HPDE6-E6E7 (cell line): ENCODE results near the gene CLN3.
"Not testable (repeated sequence)": the region's sequence is repeated elsewhere in the genome, so short reads cannot be mapped to it uniquely, and the experiment has no call there.

Experiments used
- DNase-seq: peaks from one replicate; pipeline ENCODE4 v3.0.0; 2011; ENCODE audit warnings: missing footprints; ENCODE audit errors: extremely low spot score

The CLN3 gene

GRCh38 chr16:28513484-28514181 lies 21.8 kb upstream of the CLN3 start:
- DNase-seq: no peak

DNA sequence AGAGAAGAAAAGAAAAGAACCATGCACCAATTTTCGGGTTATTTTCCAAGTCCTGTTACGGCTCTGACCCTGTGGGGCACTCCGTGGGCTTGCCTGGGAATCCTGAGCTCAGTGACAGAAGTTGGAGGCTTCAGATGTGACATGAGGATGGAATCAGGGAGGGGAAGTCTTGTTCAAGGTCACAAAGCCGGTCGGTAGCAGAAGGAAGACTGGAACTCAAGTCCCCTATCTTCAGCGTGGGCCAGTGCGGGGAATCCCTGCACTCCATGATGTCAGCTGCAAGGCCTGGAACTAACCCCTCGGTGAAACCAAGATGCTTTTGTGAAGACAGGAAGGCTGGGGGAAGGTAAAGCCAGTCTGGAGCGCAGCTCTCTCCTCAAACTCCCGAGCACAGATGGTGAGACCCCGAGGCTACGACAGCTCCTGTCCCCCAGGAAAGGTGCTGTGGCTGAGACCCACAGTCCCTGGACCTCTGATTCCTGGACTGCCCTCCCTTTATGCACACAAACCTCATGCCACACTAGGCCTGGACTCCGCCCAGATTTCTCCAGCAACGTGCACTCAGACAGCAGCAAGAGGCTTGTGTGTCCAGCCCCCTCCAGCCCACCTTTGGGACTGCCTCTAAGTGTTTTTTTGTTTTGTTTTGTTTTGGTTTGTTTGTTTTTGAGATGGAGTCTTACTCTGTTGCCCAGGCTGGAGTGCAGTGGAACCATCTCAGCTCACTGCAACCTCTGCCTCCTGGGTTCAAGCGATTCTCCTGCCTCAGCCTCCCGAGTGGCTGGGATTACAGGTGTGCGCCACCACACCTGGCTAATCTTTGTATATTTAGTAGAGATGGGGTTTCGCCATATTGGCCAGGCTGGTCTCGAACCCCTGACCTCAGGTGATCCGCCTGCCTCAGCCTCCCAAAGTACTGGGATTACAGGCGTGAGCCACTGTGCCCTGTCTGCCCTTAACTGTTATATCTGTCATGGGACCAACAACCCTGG lies 20.2 kb upstream of the CLN3 start:
- DNase-seq: no peak

DNA sequence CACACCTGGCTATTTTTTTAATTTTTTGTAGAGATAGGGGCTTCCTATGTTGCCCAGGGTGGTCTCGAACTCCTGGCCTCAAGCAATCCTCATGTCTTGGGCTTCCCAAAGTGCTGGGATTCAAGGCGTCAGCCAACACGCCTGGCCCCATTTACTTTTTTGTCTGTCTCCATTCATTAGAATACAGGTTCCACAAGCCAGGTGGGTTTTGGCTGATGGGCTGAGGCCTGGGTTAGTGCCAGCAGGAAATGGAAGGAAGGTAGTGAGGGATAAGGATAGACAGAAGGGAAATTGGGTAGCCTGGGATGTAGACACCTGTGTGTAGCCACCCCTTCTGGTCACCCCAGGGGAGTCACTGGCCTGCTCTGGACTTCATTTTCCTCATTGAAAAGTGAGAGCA lies 19.2 kb upstream of the CLN3 start:
- no peak for DNase-seq

DNA sequence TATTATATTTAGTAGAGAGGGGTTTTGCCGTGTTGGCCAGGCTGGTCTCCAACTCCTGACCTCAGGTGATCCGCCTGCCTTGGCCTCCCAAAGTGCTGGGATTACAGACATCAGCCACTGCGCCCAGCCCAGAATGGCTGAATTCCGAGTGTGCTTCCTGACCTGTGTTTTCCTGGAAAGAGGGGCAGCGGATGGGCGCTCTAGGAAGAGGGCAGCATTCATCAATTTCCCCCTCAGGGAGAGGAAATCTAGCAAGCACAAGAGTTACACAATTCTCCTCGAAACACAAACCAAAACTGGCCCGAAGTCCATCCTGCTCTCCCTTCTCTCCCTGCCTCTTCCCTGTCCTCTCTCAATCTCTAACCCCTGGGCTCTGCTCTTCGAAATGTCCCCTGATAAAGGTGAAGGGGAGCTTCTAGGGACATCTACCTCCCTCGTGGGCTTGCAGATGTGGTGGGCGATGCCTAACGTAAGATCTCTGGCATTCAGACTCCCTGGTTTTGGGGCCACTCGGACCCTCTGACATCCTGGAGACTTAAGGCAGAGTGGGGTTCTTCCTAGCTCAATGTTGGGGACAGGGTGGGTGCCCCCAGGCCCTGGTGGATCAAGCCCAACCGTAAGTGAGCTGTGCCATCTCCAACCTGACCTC lies 13.7 kb upstream of the CLN3 start:
- no peak for DNase-seq

- no peak for DNase-seq
These were observed 13.0 kb upstream of the CLN3 start for GRCh38 chr16:28504707-28505404.

DNA sequence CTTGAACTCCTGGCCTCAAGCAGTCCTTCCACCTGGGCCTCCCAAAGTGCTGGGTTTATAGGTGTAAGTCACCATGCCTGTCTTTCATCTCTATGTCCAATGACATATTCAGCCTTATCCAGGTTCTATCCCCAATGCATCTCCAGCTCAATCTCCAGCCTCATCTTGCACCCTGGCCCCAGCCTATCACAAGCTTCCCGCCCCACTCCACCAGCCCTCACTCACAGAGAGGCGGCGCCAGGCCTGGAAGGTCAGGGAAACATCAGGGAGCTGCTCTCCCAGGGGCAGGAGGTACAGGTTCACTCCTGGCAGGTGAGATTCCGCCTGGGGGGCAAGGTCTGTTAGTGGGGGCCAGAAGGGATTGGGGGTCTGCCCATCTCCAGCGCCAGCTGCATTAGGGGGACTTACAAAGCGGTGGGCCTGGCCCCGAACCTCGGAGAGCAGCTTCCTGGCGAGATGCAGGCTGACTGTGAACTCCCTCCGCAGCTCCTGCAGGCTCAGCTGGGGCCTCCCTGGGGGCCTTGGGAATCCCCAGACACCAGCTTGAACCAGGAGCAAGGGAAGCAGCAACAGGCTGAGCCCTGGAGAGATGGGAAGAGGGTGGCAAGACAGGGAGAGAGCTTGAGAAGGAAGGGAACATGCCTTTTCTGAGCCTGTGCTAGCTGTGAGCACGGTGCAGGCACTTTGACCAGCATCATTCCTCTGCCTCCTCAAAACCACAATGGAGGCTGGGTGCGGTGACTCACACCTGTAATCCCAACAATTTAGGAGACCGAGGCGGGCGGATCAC lies 11.8 kb upstream of the CLN3 start:
- DNase-seq: no peak

GRCh38 chr16:28502290-28502689 lies 10.4 kb upstream of the CLN3 start:
- DNase-seq: no peak

- no peak for DNase-seq
These were observed 9.7 kb upstream of the CLN3 start for GRCh38 chr16:28501258-28502232.

DNA sequence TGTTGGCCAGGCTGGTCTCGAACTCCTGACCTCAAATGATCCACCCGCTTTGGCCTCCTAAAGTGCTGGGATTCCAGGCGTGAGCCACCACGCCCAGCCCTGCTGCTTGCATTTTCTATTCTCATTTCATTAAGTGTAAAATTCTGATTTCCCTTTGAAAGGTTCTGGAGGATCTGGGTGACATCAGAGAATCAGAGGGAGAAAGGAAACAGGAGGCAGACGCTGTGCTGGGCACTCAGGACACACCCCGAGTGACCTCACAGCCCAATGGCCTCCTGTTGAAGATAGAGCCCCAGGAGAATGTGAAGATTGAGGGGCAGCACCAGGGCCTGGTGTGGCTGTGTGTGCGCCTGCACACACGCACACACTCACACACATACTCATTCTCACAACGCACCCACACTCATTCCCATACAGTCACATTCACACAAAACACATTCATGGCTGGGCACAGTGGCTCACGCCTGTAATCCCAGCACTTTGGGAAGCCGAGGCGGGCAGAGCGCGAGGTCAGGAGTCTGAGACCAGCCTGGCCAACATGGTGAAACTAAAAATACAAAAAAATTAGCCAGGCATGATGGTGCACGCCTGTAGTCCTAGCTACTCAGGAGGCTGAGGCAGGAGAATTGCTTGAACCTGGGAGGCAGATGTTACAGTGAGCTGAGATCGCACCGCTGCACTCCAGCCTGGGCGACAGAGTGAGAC lies 8.8 kb upstream of the CLN3 start:
- not testable (repeated sequence) for DNase-seq

GRCh38 chr16:28499854-28500253 lies 8.0 kb upstream of the CLN3 start:
- no peak for DNase-seq

DNA sequence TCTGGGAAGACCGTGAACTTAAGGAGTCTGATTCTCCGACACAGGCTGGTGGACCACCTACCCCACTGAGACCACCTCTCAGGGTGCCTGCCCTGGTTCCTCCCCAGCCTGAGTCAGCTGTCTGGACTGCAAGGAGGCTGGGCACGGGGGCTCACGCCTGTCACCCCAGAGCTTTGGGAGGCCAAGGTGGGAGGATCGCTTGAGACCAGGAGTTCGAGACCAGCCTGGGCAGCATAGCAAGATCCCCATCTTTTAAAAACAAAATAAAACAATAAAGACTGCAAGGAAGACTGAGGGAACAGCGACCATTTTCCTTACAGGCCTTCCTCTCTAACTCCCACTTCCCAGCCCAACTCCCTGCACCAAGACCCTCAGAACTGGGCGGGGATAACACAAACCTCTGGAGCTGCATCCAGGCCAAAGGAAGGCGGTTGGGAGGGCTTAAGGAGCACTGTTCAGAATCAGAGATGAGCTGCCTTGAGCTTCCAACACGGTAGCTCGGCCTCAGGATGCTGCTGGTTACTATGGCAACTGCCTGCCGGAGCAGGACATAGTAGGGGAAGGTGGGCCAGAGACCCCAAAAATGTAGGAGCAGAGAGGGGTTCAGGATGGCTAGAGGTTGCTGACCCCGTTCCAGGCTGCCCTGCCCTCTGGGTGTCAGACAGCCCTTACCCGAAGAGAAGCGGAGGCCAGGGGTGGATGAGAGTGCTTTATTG lies 7.0 kb upstream of the CLN3 start:
- no peak for DNase-seq

DNA sequence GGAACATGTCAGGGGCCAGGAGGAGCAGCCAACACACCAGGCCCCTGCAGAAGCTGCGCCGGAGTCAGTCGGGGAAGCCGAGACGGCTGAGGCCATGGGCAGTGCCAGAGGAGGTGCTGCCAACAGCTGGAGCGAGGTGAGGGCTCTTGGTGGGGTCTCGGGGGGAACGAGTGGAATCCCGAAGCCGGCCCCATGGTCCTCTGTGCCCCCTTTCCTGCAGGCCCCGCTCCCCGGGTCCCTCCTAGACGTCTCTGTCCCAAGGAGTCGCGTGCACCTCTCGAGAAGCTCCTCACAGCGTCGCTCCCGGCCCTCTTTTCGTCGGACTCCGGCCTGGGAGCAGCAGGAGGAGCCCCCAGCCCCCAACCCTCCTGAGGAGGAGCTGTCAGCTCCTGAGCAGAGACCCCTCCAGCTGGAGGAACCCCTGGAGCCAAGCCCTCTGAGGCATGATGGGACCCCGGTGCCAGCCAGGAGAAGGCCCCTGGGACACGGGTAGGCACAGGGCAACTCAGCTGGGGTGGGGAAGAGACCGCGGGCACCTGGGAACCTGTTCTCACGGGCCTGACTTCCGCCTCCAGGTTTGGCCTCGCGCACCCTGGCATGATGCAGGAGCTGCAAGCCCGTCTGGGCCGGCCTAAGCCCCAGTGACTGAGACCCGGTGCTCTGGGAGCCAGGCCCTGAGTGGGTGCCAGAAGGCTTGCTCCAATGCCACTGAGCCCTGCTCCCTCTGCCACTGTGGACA lies 6.2 kb upstream of the CLN3 start:
- no peak for DNase-seq

DNA sequence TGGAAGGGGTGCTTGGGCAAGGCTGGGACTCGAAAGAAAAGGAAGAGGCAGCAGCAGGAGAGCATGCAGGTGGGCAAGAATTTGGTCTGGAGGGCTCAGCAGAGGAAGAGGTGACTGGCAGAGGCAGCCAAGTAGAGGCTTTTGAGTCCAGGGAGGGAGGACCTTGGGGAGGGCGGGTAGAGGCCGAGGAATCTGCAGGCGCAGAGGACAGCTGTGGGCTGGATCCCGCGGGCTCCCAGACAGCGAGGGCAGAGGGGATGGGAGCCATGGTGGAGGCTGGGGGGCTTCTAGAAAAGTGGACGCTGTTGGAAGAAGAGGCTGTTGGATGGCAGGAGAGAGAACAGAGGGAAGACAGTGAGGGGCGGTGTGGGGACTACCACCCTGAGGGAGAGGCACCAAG lies 5.5 kb upstream of the CLN3 start:
- DNase-seq: no peak

DNA sequence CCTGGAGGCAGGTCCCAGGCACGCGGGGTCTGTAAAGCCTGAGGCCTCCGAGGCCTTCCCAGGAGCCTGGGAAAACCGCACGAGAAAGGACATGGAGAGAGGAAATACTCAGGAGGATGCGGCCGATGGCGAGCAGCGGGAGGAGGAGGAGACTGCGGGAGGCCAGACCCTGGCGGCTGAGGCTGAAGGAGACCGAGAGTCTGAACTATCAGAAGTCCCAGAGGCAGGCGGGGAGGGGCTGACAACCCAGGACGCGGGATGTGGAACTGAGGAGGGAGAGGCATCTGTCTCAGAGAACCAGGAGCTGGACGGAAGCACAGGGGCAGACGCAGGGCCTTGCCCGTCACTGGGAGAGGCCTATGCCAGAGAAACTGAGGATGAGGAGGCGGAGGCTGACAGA lies 5.0 kb upstream of the CLN3 start:
- no peak for DNase-seq

- no peak for DNase-seq
These were observed 4.2 kb upstream of the CLN3 start for GRCh38 chr16:28495795-28496749.

GRCh38 chr16:28495098-28495793 lies 3.4 kb upstream of the CLN3 start:
- no peak for DNase-seq
